NT2/D1 (cell line): Measurements from ENCODE around the gene DMWD.

Experiments used
- YY1 ChIP-seq: IDR thresholded peaks from 2 replicates; pipeline ENCODE4 v1.6.1; 2011; ENCODE audit not compliant: insufficient read length, insufficient read depth
- ZNF274 ChIP-seq: IDR thresholded peaks from 2 replicates; pipeline ENCODE4 v1.6.1; 2011; ENCODE audit warnings: mild to moderate bottlenecking, low read depth, low read length

DNA sequence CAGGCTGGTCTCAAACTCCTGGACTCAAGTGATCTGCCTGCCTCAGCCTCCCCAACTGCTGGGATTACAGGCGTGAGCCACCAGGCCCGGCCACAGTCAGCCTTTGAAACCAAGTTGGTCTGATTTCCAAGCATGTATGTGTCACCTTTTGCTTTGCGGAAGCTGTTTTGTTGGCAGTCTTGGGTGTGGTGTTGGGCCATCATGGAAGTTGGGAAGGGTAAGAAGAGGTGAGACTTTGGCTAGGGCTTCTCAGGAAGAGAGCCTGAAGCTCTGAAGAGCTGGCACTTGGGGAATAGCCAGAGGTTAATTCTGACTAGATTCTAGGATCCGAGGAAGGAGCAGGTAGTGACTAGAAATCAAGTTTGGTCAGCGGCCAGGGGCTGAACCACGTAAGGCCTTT is 19.7 kb upstream of the DMWD start:
- TF ChIP-seq YY1 (no peak), ZNF274 (no peak)
